ENCODE data around the gene KCNQ1. TPM values are rescaled to one million over a fixed set of nuclear protein-coding genes. Genes with fewer than 3 reads are reported as not detected.
A peak's percentile ranks its signal among the peaks of the same experiment; 100 is the strongest.

KCNQ1 gene
- total RNA-seq, 3 donors from 2014 or later: 15.5 to 44.7 (median 37.4) TPM

- H3K9me3 ChIP-seq: no peaks in the 10 kb centered on the region
- no peak for TF ChIP-seq CTCF (IDR thresholded peaks at IDR 0.05)
- ATAC-seq: no peak
- DNase-seq: no peak
- H3K4me1 ChIP-seq (ENCODE audit: low read depth): no peaks in the 10 kb centered on the region
- no peak overlapping the region for H3K4me3 ChIP-seq
- intact Hi-C loops (cut with DNase I, micrococcal nuclease): no loop called here
- no peaks in the 10 kb centered on the region for H3K36me3 ChIP-seq (ENCODE audit: low read depth)
Measured at GRCh38 chr11:2869561-2870427, 425.0 kb downstream of the KCNQ1 start.

GRCh38 chr11:2870460-2870859, 425.7 kb downstream of the KCNQ1 start:
- no peak for TF ChIP-seq CTCF (IDR thresholded peaks at IDR 0.05)
- Histone ChIP-seq H3K4me3 (no peak overlapping the region), H3K4me1 (ENCODE audit: low read depth) (no peaks in the 10 kb centered on the region), H3K36me3 (ENCODE audit: low read depth) (no peaks in the 10 kb centered on the region), H3K9me3 (no peaks in the 10 kb centered on the region)
- intact Hi-C loops (cut with DNase I, micrococcal nuclease): no loop called here
- no peak for DNase-seq
- ATAC-seq: no peak

- Histone ChIP-seq H3K9me3 (no peaks in the 10 kb centered on the region), H3K36me3 (ENCODE audit: low read depth) (no peaks in the 10 kb centered on the region), H3K4me1 (ENCODE audit: low read depth) (no peaks in the 10 kb centered on the region), H3K4me3 (no peak overlapping the region)
- intact Hi-C loops (cut with DNase I, micrococcal nuclease): no loop called here
- ATAC-seq: no peak
- no peak for TF ChIP-seq CTCF (IDR thresholded peaks at IDR 0.05)
- DNase-seq: no peak
Measured at GRCh38 chr11:2870969-2871680, 426.3 kb downstream of the KCNQ1 start.

GRCh38 chr11:2874963-2875362, 430.2 kb downstream of the KCNQ1 start:
- Histone ChIP-seq H3K4me3 (no peak overlapping the region), H3K9me3 (no peaks in the 10 kb centered on the region), H3K4me1 (ENCODE audit: low read depth) (no peaks in the 10 kb centered on the region), H3K36me3 (ENCODE audit: low read depth) (no peaks in the 10 kb centered on the region)
- DNase-seq (no peak), ATAC-seq (no peak)
- TF ChIP-seq CTCF (IDR thresholded peaks at IDR 0.05): no peak
- intact Hi-C loops (cut with DNase I, micrococcal nuclease): no loop called here

DNA sequence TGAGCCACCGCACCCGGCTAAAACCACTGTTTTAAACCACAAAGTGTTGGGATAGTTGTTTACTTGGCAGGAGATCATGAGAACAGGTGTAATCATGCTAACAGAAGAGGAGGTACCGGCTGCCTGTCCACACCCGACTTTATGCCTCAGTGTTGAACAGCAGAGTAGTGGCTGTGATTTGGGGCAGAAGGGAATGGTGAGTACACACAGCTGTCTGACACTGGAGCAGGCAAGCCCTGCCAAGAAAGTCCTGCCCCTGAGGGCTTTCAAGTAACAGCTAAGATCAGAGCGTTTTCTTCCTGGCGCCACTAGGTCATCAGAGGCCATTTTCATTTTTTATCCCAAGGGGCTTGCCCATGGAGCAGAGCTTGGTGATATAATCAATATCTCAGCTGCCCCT, 432.7 kb downstream of the KCNQ1 start:
- H3K9me3 ChIP-seq: no peaks in the 10 kb centered on the region
- H3K36me3 ChIP-seq (ENCODE audit: low read depth): no peaks in the 10 kb centered on the region
- intact Hi-C loops (cut with DNase I, micrococcal nuclease): no loop called here
- no peaks in the 10 kb centered on the region for H3K4me1 ChIP-seq (ENCODE audit: low read depth)
- DNase-seq (peak in 1 of 3 donors; percentile 28), ATAC-seq (peak; percentile 77)
- no peak for TF ChIP-seq CTCF (IDR thresholded peaks at IDR 0.05)
- no peak overlapping the region for H3K4me3 ChIP-seq
